T-helper 17 cell (primary cell): ENCODE measurements around the gene GRM1. TPM values are rescaled to one million over a fixed set of nuclear protein-coding genes. Genes with fewer than 3 reads are reported as not detected.
A peak's percentile ranks its signal among the peaks of the same experiment; 100 is the strongest.

ENCODE experiments used
- ATAC-seq: fragments of 150-1000 bp; cut with Tn5 transposase; 2 replicates; pipeline ENCODE4 v1.10.0; 2021; ENCODE audit warnings: mild to moderate bottlenecking, moderate library complexity
- DNase-seq, 3 donors: peaks; one replicate each; pipeline versions ENCODE4 v3.0.0 to v3.0.0-alpha.2; 2020 to 2021
- H3K9me3 ChIP-seq: one replicate; pipeline ENCODE4 v1.7.0; 2013; ENCODE audit warnings: low read length, mild to moderate bottlenecking; ENCODE audit not compliant: control insufficient read depth, poor library complexity, severe bottlenecking
- H3K27ac Mint-ChIP-seq: one replicate; pipeline ENCODE4 v1.8.0; 2022; ENCODE audit warnings: mild to moderate bottlenecking, moderate library complexity, mixed read lengths
- H3K27me3 Mint-ChIP-seq: one replicate; pipeline ENCODE4 v1.8.0; 2022; ENCODE audit warnings: mixed read lengths
- H3K36me3 Mint-ChIP-seq: one replicate; pipeline ENCODE4 v1.8.0; 2022; ENCODE audit warnings: low read depth, mixed read lengths
- H3K4me1 Mint-ChIP-seq: one replicate; pipeline ENCODE4 v1.8.0; 2022; ENCODE audit warnings: mild to moderate bottlenecking, mixed read lengths
- H3K4me3 Mint-ChIP-seq: one replicate; pipeline ENCODE4 v1.8.0; 2022; ENCODE audit warnings: mild to moderate bottlenecking, moderate library complexity, mixed read lengths
- total RNA-seq, 4 donors: library from RNA in 2 of 4; stranded (reverse) in 2 of 4; gene quantifications; one replicate each; pipeline ENCODE4 v1.2.3 and lab custom pipeline; 2022 to 2026

Gene GRM1
- not detected for total RNA-seq
- 0 reads per million in 2 donors for total RNA-seq (lab: John Stamatoyannopoulos, UW)

DNA sequence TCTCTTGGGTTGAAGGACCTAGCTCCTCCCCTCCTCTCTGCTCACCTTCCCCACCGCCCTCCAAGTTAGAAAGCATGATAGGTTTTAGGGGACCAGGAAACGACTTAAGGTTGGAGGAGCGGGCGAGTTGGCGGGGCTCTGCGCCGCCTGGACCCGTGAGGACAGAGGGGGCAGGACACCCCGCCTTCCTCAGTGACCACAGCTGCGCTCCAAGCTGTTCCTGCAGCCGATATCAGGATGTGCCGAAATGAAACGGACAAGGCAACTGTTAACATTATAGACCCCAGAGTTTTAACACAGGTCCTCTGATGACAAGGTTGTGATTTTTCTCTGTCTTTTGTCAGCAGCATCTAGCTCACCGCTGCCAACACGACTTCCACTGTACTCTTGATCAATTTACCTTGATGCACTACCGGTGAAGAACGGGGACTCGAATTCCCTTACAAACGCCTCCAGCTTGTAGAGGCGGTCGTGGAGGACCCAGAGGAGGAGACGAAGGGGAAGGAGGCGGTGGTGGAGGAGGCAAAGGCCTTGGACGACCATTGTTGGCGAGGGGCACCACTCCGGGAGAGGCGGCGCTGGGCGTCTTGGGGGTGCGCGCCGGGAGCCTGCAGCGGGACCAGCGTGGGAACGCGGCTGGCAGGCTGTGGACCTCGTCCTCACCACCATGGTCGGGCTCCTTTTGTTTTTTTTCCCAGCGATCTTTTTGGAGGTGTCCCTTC is at the start of gene GRM1:
Gene GRM1 (plus strand): TSS at position 212 of the 722 bp plus-strand sequence. CDS start 456 bp downstream, at position 668.
- Mint-ChIP-seq H3K27me3 (peaks cover 55% of the 10 kb centered on the region), H3K27ac (no peak within 1 kb of the TSS), H3K36me3 (peaks cover 2% of the 10 kb centered on the region), H3K4me1 (no peaks in the 10 kb centered on the region), H3K4me3 (no peak within 1 kb of the TSS)
- no peak for ATAC-seq
- DNase-seq = no peak
- no peaks in the 10 kb centered on the region for H3K9me3 ChIP-seq

DNA sequence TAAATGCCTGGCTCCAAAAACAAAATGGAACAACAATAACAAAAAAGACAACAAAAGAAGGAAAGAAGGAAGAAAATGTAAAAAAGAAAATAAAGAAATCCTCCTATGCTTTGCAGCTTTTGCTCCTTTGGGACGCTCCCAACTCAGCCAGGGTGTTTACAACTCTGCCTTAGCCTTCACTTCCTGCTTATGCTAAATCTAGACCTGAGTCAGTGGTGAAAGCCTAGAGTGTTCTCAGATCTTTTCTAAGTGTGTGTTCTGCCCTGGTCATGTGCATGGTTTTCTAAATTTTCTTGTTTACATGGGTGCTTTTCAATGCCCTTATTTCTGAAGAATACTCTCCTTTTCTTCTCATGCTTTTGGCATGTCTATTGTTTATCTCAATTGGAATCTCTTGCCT is 19.5 kb upstream of the GRM1 start:
- DNase-seq (no peak), ATAC-seq (no peak)
- H3K9me3 ChIP-seq = no peaks in the 10 kb centered on the region
- Mint-ChIP-seq H3K27me3 (no peaks in the 10 kb centered on the region), H3K27ac (no peak overlapping the region), H3K4me1 (no peaks in the 10 kb centered on the region), H3K36me3 (no peaks in the 10 kb centered on the region), H3K4me3 (no peak overlapping the region)

DNA sequence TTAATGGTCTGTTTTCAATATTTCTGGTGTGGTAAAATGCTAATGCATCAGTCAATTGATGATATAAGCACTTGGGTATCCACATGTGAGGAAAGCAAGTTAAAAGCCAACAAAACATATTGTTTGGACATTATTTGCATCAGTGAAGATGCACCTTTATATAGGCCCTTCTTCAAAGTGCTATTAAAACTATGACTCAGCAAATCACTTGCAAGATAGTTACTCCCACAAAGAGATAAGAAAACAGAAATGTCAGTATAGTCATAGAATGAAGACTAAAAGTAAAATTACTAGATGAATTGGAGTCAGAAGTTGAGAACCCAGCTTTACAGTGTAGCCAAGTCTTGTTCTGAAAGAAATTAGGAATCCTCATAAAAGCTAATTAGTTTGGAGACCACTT is 14.6 kb upstream of the GRM1 start:
- Mint-ChIP-seq H3K27me3 (peaks cover 13% of the 10 kb centered on the region), H3K4me3 (no peak overlapping the region), H3K4me1 (no peaks in the 10 kb centered on the region), H3K36me3 (no peaks in the 10 kb centered on the region), H3K27ac (no peak overlapping the region)
- H3K9me3 ChIP-seq = no peaks in the 10 kb centered on the region
- ATAC-seq = no peak
- no peak for DNase-seq

DNA sequence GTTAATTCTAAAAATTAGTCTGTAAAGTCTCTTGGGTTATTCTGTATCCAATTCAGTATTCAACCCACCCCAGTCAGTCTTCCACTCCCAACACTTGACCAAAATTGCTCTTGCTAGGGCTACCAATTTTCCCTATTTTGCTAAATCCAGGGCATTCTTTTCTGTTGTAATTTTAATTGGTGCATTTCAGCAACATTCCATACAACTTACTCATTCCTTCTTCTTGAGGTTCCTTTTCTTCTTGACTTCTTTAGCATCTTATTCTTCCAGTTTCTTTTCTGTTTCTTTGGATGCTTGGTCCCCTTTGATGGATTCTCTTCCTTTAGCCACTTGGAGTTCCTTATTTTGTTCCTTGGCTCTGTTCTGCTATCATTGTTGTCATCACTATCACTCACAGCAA is 11.2 kb upstream of the GRM1 start:
- Mint-ChIP-seq H3K27ac (no peak overlapping the region), H3K4me3 (no peak overlapping the region), H3K4me1 (no peaks in the 10 kb centered on the region), H3K36me3 (no peaks in the 10 kb centered on the region), H3K27me3 (peaks cover 20% of the 10 kb centered on the region)
- no peaks in the 10 kb centered on the region for H3K9me3 ChIP-seq
- no peak for DNase-seq
- ATAC-seq = no peak

DNA sequence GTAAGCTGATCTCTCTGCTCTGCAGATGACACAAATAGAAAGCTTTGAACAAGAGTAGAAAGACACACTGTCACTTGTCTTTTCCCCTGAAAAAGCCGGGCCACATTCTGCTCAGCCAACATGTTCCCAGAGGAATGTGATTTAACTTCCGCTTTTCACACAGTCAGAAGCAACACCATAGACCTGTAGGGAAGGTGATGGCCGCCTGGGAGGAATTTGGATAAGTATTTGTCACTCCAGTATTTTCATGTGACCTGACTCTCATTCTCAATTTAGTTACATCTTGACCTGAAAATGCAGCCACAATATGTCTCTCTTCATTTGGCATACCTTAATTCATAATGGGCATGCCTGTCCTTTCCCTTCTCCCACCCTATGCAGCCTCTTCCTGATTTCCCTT is 2.0 kb upstream of the GRM1 start:
- Mint-ChIP-seq H3K4me3 (no peak overlapping the region), H3K27me3 (peaks cover 59% of the 10 kb centered on the region), H3K36me3 (peaks cover 2% of the 10 kb centered on the region), H3K4me1 (no peaks in the 10 kb centered on the region), H3K27ac (no peak overlapping the region)
- H3K9me3 ChIP-seq = no peaks in the 10 kb centered on the region
- no peak for DNase-seq
- no peak for ATAC-seq

DNA sequence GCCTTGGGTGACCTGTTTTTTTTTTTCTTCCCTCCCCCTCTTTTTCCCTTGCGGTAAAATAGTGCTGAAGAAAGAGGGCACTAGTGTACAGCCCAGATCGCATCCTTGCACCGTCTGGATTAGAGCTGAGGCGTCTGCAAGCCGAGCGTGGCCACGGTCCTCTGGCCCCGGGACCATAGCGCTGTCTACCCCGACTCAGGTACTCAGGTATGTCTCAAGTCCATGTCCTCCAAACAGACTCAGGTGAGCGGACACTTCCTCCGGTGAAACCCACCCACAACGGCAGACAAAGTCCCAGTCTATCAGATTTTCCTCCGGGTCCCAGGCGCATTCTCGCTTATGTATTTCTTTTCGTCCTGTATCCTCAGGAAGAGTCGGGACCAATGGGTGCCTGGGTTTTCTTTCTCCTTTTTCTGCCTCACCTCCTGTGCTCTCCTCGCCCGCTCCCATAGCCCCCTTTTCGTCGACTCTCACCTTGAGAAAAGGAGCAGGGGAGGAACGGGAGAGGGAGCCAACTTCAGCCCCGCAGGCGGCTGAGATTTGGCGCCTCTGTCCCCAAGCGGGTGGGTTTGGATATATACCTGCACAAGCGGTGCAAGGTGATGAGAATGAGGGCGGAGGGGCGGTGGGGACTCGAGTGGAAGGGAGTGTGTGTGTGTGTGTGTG is 1.1 kb upstream of the GRM1 start:
- H3K4me3 Mint-ChIP-seq = no peak overlapping the region

DNA sequence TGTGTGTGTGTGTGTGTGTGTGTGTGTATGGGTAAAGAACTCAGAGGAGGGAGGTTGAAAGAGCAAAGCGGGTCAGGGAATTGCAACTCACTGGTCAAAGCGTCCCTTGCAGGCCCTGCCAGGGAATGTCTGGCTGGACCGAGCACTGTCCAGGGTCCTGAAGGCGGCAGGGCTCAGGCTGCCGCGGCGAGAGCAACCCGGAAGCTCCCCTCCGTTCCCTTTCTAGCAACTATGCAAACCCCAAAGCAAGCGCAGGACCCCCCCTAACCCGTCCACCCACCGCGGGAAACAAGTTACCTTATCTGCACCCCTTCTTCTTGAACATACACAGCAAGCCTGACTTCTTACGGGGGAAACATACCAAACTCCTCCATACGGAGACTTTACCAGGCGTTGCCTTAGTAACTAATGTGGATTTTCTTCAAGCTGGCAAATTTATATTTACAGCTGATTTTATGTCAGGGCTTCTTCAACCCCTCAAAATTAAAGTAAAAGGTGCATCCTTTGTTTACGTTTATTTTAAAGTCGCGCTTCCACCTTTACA is 538 bp upstream of the GRM1 start:
- ATAC-seq = peak; percentile 53
- H3K27me3 Mint-ChIP-seq = peaks cover 56% of the 10 kb centered on the region

More for the DNA sequence above, 1.1 kb upstream of the GRM1 start:
- no peak overlapping the region for H3K27ac Mint-ChIP-seq
- no peaks in the 10 kb centered on the region for H3K4me1 Mint-ChIP-seq
- peaks cover 62% of the 10 kb centered on the region for H3K27me3 Mint-ChIP-seq
- DNase-seq (no peak), ATAC-seq (peak; percentile 14)
- peaks cover 2% of the 10 kb centered on the region for H3K36me3 Mint-ChIP-seq
- no peaks in the 10 kb centered on the region for H3K9me3 ChIP-seq

DNA sequence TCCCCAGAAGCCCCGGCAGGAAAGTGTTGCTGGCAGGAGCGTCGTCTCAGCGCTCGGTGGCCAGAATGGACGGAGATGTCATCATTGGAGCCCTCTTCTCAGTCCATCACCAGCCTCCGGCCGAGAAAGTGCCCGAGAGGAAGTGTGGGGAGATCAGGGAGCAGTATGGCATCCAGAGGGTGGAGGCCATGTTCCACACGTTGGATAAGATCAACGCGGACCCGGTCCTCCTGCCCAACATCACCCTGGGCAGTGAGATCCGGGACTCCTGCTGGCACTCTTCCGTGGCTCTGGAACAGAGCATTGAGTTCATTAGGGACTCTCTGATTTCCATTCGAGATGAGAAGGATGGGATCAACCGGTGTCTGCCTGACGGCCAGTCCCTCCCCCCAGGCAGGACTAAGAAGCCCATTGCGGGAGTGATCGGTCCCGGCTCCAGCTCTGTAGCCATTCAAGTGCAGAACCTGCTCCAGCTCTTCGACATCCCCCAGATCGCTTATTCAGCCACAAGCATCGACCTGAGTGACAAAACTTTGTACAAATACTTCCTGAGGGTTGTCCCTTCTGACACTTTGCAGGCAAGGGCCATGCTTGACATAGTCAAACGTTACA is 817 bp downstream of the GRM1 start:
- ATAC-seq = no peak
- Mint-ChIP-seq H3K27me3 (peaks cover 55% of the 10 kb centered on the region), H3K36me3 (peaks cover 2% of the 10 kb centered on the region)

More for the DNA sequence above, 538 bp upstream of the GRM1 start:
- no peaks in the 10 kb centered on the region for H3K4me1 Mint-ChIP-seq
- H3K9me3 ChIP-seq = no peaks in the 10 kb centered on the region
- peak in 2 of 3 donors; percentile 11 to 12 for DNase-seq
- peaks cover 2% of the 10 kb centered on the region for H3K36me3 Mint-ChIP-seq
- no peak overlapping the region for H3K27ac Mint-ChIP-seq
- no peak overlapping the region for H3K4me3 Mint-ChIP-seq

DNA sequence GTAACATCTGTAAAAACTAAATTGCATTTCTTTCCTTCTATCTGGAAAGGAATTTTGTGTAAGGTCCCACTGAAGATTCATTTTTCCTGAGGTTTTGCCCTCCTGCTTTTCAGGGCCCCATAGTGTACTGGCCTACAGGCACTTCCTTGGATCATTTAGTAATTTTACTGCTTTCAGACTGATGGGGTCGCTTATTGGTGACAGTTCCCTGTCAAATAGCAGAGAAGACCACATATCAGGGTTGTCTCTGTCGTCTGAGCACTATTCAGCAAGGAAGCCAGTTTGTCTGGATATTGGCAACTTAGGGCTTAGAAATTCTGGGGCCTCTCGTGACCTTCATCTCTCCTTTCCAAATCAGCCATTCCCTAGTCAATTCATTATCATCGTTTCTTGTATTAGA is 3.5 kb downstream of the GRM1 start:
- Mint-ChIP-seq H3K36me3 (peaks cover 2% of the 10 kb centered on the region), H3K4me1 (no peaks in the 10 kb centered on the region), H3K27ac (no peak overlapping the region), H3K4me3 (no peak overlapping the region), H3K27me3 (peaks cover 33% of the 10 kb centered on the region)
- ATAC-seq = no peak
- DNase-seq = no peak
- no peaks in the 10 kb centered on the region for H3K9me3 ChIP-seq

More for the DNA sequence above, 817 bp downstream of the GRM1 start:
- no peak for DNase-seq
- H3K27ac Mint-ChIP-seq = no peak overlapping the region
- no peak overlapping the region for H3K4me3 Mint-ChIP-seq
- H3K9me3 ChIP-seq = no peaks in the 10 kb centered on the region
- no peaks in the 10 kb centered on the region for H3K4me1 Mint-ChIP-seq

DNA sequence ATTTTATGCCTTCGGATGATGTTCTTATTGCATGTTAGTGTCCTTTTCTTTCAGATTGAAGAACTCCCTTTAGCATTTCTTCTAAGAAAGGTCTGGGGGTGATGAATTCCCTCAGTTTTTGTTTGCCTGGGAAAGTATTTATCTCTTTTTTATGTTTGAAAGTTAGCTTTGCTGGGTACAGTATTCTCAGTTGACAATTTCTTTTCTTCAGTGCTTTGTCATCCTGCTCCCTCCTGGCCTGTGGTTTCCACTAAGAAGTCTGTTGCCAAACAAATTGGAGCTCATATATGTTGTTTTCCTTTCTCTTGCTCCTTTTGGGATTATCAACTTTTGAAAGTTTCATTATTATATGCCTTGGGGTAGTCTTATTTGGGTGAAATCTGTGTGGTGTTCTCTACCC is 11.5 kb downstream of the GRM1 start:
- H3K27ac Mint-ChIP-seq = no peak overlapping the region
- ATAC-seq = no peak
- no peaks in the 10 kb centered on the region for H3K4me1 Mint-ChIP-seq
- H3K36me3 Mint-ChIP-seq = no peaks in the 10 kb centered on the region
- no peak for DNase-seq
- H3K4me3 Mint-ChIP-seq = no peak overlapping the region
- H3K27me3 Mint-ChIP-seq = no peaks in the 10 kb centered on the region
- H3K9me3 ChIP-seq = peaks cover 4% of the 10 kb centered on the region

DNA sequence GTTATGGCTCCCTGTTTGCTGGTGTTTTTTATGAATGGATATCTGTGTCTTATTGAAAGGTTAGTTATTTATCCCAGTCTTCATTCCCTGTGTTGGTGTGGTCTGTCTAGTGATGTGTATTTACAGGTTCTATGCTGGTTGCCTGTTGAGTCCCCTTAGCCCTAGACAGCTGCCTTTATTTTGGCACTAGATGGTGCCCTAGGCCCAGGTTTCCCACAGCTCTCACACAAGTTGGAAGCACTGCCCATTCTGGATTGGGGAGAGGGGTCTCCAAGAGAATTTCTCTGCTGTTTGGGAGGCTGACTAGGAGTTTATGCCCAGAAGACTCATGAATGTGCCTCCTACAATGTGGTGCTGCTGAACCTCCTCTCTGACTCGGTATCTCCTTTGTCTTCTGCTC is 12.4 kb downstream of the GRM1 start:
- H3K9me3 ChIP-seq = peaks cover 4% of the 10 kb centered on the region
- Mint-ChIP-seq H3K4me1 (no peaks in the 10 kb centered on the region), H3K4me3 (no peak overlapping the region), H3K27ac (no peak overlapping the region), H3K36me3 (no peaks in the 10 kb centered on the region), H3K27me3 (no peaks in the 10 kb centered on the region)
- DNase-seq = no peak
- no peak for ATAC-seq

DNA sequence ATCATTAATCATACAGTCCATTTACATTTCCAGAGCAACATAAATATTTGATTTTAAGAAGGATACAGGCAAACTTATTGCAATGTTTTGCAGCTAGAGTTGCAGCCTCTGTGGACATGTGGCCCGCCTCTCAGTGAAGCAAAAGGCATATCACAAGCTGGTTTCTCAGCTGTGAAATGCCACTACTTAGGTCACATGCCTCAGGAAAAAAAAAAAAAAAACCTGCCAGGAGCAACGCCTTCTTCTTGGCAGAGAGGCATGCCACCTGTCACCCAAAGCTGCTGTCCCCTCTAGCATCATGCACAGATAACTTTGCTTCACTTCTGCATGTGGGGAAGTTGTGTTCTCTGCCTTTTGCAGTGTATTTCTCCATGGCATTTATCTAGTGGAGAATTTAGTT is 18.5 kb downstream of the GRM1 start:
- DNase-seq (no peak), ATAC-seq (no peak)
- H3K27me3 Mint-ChIP-seq = peaks cover 9% of the 10 kb centered on the region
- H3K4me1 Mint-ChIP-seq = no peaks in the 10 kb centered on the region
- H3K27ac Mint-ChIP-seq = no peak overlapping the region
- no peak overlapping the region for H3K4me3 Mint-ChIP-seq
- no peaks in the 10 kb centered on the region for H3K9me3 ChIP-seq
- H3K36me3 Mint-ChIP-seq = no peaks in the 10 kb centered on the region

DNA sequence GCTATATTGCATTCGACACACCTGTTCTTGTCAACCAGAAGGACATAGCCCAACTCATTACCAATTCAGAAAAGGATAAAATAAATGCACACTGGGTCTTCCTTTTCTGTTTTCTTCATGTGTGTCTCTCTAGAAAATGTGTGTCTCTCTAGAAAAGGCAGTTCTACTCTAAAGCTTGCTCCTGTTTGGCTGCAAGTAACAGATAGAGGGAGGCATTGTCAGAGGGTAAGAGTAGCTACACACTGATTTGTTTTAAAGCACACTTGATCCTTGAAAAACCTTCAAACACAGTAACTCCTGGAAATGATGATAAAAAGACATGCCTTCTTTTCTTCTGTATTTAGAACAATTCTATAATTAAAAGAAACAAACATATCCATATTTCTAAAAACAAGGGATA is 21.3 kb downstream of the GRM1 start:
- no peaks in the 10 kb centered on the region for H3K9me3 ChIP-seq

More for the DNA sequence above, 21.3 kb downstream of the GRM1 start:
- no peak overlapping the region for H3K4me3 Mint-ChIP-seq
- H3K36me3 Mint-ChIP-seq = no peaks in the 10 kb centered on the region
- ATAC-seq (no peak), DNase-seq (no peak)
- peaks cover 9% of the 10 kb centered on the region for H3K27me3 Mint-ChIP-seq
- H3K4me1 Mint-ChIP-seq = no peaks in the 10 kb centered on the region
- H3K27ac Mint-ChIP-seq = no peak overlapping the region
